Umbilical cord (tissue), 2 donors: ENCODE data around the gene NCBP1. TPM values are rescaled to one million over a fixed set of nuclear protein-coding genes. Genes with fewer than 3 reads are reported as not detected.
"Not testable (repeated sequence)": the region's sequence is repeated elsewhere in the genome, so short reads cannot be mapped to it uniquely, and the experiment has no call there.

ENCODE experiments used
- DNase-seq: peaks from one replicate; pipeline ENCODE4 v3.0.0-alpha.2; 2015; ENCODE audit warnings: low spot score
- total RNA-seq: library from RNA; depleted of rRNA; stranded (reverse); fragments of >200 nt; gene quantifications from one replicate; pipeline ENCODE4 v1.2.3, GENCODE V29; 2014; ENCODE audit warnings: low replicate concordance; ENCODE audit not compliant: insufficient read depth

Gene NCBP1
- total RNA-seq, 1 donor from 2014 or later: 25.3 TPM

- not testable (repeated sequence) for DNase-seq
Observed at GRCh38 chr9:97622483-97622882, 11.1 kb upstream of the NCBP1 start.

GRCh38 chr9:97623946-97624345, 9.7 kb upstream of the NCBP1 start:
- DNase-seq: no peak

GRCh38 chr9:97625620-97626019, 8.0 kb upstream of the NCBP1 start:
- peak; percentile 10 for DNase-seq

- no peak for DNase-seq
Observed at GRCh38 chr9:97627624-97628023, 6.0 kb upstream of the NCBP1 start.

GRCh38 chr9:97628668-97629067, 5.0 kb upstream of the NCBP1 start:
- no peak for DNase-seq

GRCh38 chr9:97629156-97629555, 4.5 kb upstream of the NCBP1 start:
- DNase-seq: no peak

GRCh38 chr9:97630591-97630990, 3.0 kb upstream of the NCBP1 start:
- no peak for DNase-seq

GRCh38 chr9:97632248-97632984, 1.2 kb upstream of the NCBP1 start:
- no peak for DNase-seq

GRCh38 chr9:97633859-97634490, 354 bp downstream of the NCBP1 start:
- no peak for DNase-seq

GRCh38 chr9:97635026-97635425, 1.4 kb downstream of the NCBP1 start:
- no peak for DNase-seq

GRCh38 chr9:97636903-97637302, 3.3 kb downstream of the NCBP1 start:
- DNase-seq: no peak

- no peak for DNase-seq
Observed at GRCh38 chr9:97638666-97639065, 5.0 kb downstream of the NCBP1 start.

GRCh38 chr9:97640325-97640724, 6.7 kb downstream of the NCBP1 start:
- no peak for DNase-seq

- no peak for DNase-seq
Observed at GRCh38 chr9:97645720-97646119, 12.1 kb downstream of the NCBP1 start.

- DNase-seq: no peak
Observed at GRCh38 chr9:97647996-97648395, 14.4 kb downstream of the NCBP1 start.

GRCh38 chr9:97651646-97652045, 18.0 kb downstream of the NCBP1 start:
- no peak for DNase-seq

GRCh38 chr9:97658707-97659106, 25.1 kb downstream of the NCBP1 start:
- DNase-seq: no peak

GRCh38 chr9:97659771-97660170, 26.1 kb downstream of the NCBP1 start:
- no peak for DNase-seq

GRCh38 chr9:97660340-97660739, 26.7 kb downstream of the NCBP1 start:
- peak; percentile 10 for DNase-seq

GRCh38 chr9:97660847-97661246, 27.2 kb downstream of the NCBP1 start:
- DNase-seq: no peak

- DNase-seq: no peak
Observed at GRCh38 chr9:97665742-97666141, 32.1 kb downstream of the NCBP1 start.

- peak; percentile 9 for DNase-seq
Observed at GRCh38 chr9:97666907-97667686, 33.5 kb downstream of the NCBP1 start.

- DNase-seq: no peak
Observed at GRCh38 chr9:97668485-97668884, 34.9 kb downstream of the NCBP1 start.
